SJSA1 (cell line): ENCODE data around the gene ATXN7L2. TPM values are rescaled to one million over a fixed set of nuclear protein-coding genes. Genes with fewer than 3 reads are reported as not detected.
A peak's percentile ranks its signal among the peaks of the same experiment; 100 is the strongest.
"Not testable (repeated sequence)": the region's sequence is repeated elsewhere in the genome, so short reads cannot be mapped to it uniquely, and the experiment has no call there.

Experiments
- DNase-seq, 2 experiments: peaks; one replicate each; pipeline ENCODE4 v3.0.0-alpha.2; 2015 to 2020; ENCODE audit warnings: low spot score in 2 of 2, low read depth in 1 of 2
- H3K27ac ChIP-seq: fragments of 250-450 bp; sonication (Bioruptor Pico); 2 replicates; pipeline ENCODE4 v1.5.1; 2020; ENCODE audit warnings: mild to moderate bottlenecking, moderate library complexity
- H3K27me3 ChIP-seq: fragments of 250-450 bp; sonication (Bioruptor Pico); replicated peaks from 2 replicates; pipeline ENCODE4 v1.5.1; 2020; ENCODE audit warnings: mild to moderate bottlenecking, moderate library complexity
- H3K36me3 ChIP-seq: fragments of 250-450 bp; sonication (Bioruptor Pico); 2 replicates; pipeline ENCODE4 v1.5.1; 2020; ENCODE audit warnings: mild to moderate bottlenecking
- H3K4me1 ChIP-seq: fragments of 250-450 bp; sonication (Bioruptor Pico); replicated peaks from 2 replicates; pipeline ENCODE4 v1.6.1; 2021; ENCODE audit warnings: mild to moderate bottlenecking
- H3K4me3 ChIP-seq: fragments of 250-450 bp; sonication (Bioruptor Pico); 2 replicates; pipeline ENCODE4 v1.5.1; 2020; ENCODE audit warnings: mild to moderate bottlenecking
- H3K9me3 ChIP-seq: fragments of 250-450 bp; sonication (Bioruptor Pico); replicated peaks from 2 replicates; pipeline ENCODE4 v1.5.1; 2020; ENCODE audit warnings: mild to moderate bottlenecking
- total RNA-seq: library from RNA; depleted of rRNA; stranded (reverse); fragments of >200 nt; shearing (Covaris generic); gene quantifications from 2 replicates; pipeline ENCODE4 v1.2.3, GENCODE V29; 2014; rRNA removed

ATXN7L2 gene
- 4.1 and 5.7 TPM in 2 replicates for total RNA-seq

GRCh38 chr1:109483672-109484518 lies at the start of gene ATXN7L2:
Gene ATXN7L2 (plus strand): TSS chr1:109483905. CDS start chr1:109483954, 49 bp downstream.
- peak within 1 kb of the TSS; percentile 90 for H3K4me3 ChIP-seq
- no peaks in the 10 kb centered on the region for H3K9me3 ChIP-seq
- peaks cover 13% of the 10 kb centered on the region for H3K27me3 ChIP-seq
- peaks cover 26% of the 10 kb centered on the region for H3K36me3 ChIP-seq
- H3K4me1 ChIP-seq, result peaks cover 17% of the 10 kb centered on the region
- peak within 1 kb of the TSS; percentile 96 for H3K27ac ChIP-seq
- DNase-seq, result peak; percentile 82 to 93

- Histone ChIP-seq H3K27ac (no peak overlapping the region), H3K9me3 (no peaks in the 10 kb centered on the region; the same call in 1 of the 2 replicates), H3K4me1 (peaks cover 8% of the 10 kb centered on the region), H3K4me3 (no peak overlapping the region), H3K27me3 (no peaks in the 10 kb centered on the region), H3K36me3 (no peaks in the 10 kb centered on the region)
- no peak for DNase-seq
Observed at GRCh38 chr1:109434484-109434883, 49.2 kb upstream of the ATXN7L2 start.

- peak in 1 of 2 experiments; percentile 6 for DNase-seq
- Histone ChIP-seq H3K4me1 (peaks cover 8% of the 10 kb centered on the region), H3K36me3 (no peaks in the 10 kb centered on the region), H3K4me3 (no peak overlapping the region), H3K27me3 (peaks cover 18% of the 10 kb centered on the region), H3K27ac (no peak overlapping the region), H3K9me3 (no peaks in the 10 kb centered on the region; the same call in 1 of the 2 replicates)
Observed at GRCh38 chr1:109438798-109439297, 44.9 kb upstream of the ATXN7L2 start.

- peaks cover 8% of the 10 kb centered on the region for H3K4me1 ChIP-seq
- H3K9me3 ChIP-seq, result no peaks in the 10 kb centered on the region; the same call in 1 of the 2 replicates
- H3K36me3 ChIP-seq, result no peaks in the 10 kb centered on the region
- H3K27me3 ChIP-seq, result peaks cover 36% of the 10 kb centered on the region
- no peak for DNase-seq
- no peak overlapping the region for H3K4me3 ChIP-seq
- no peak overlapping the region for H3K27ac ChIP-seq
Observed at GRCh38 chr1:109441069-109441468, 42.6 kb upstream of the ATXN7L2 start.

- H3K36me3 ChIP-seq, result no peaks in the 10 kb centered on the region
- H3K4me1 ChIP-seq, result peaks cover 6% of the 10 kb centered on the region
- no peak overlapping the region for H3K27ac ChIP-seq
- no peak for DNase-seq
- H3K27me3 ChIP-seq, result peaks cover 36% of the 10 kb centered on the region
- no peak overlapping the region for H3K4me3 ChIP-seq
- no peaks in the 10 kb centered on the region; the same call in 1 of the 2 replicates for H3K9me3 ChIP-seq
Observed at GRCh38 chr1:109443476-109443875, 40.2 kb upstream of the ATXN7L2 start.

GRCh38 chr1:109444346-109444745 lies 39.4 kb upstream of the ATXN7L2 start:
- Histone ChIP-seq H3K9me3 (no peaks in the 10 kb centered on the region; the same call in 1 of the 2 replicates), H3K27me3 (peaks cover 36% of the 10 kb centered on the region), H3K36me3 (no peaks in the 10 kb centered on the region), H3K27ac (no peak overlapping the region), H3K4me1 (no peaks in the 10 kb centered on the region), H3K4me3 (no peak overlapping the region)
- DNase-seq, result no peak

GRCh38 chr1:109445949-109446695 lies 37.6 kb upstream of the ATXN7L2 start:
- H3K36me3 ChIP-seq, H3K4me1 ChIP-seq, H3K4me3 ChIP-seq, H3K9me3 ChIP-seq, H3K27ac ChIP-seq, DNase-seq: not testable (repeated sequence)
- H3K27me3 ChIP-seq, result peaks cover 38% of the 10 kb centered on the region

- DNase-seq, result no peak
- Histone ChIP-seq H3K4me3 (no peak overlapping the region), H3K4me1 (no peaks in the 10 kb centered on the region), H3K9me3 (no peaks in the 10 kb centered on the region), H3K36me3 (no peaks in the 10 kb centered on the region), H3K27me3 (peaks cover 30% of the 10 kb centered on the region), H3K27ac (no peak overlapping the region)
Observed at GRCh38 chr1:109447524-109447923, 36.2 kb upstream of the ATXN7L2 start.

GRCh38 chr1:109454497-109455133 lies 29.1 kb upstream of the ATXN7L2 start:
- DNase-seq, result no peak
- Histone ChIP-seq H3K9me3 (peaks cover 5% of the 10 kb centered on the region), H3K27ac (no peak overlapping the region), H3K27me3 (peaks cover 13% of the 10 kb centered on the region), H3K4me1 (no peaks in the 10 kb centered on the region), H3K36me3 (no peaks in the 10 kb centered on the region), H3K4me3 (no peak overlapping the region)

GRCh38 chr1:109457819-109458218 lies 25.9 kb upstream of the ATXN7L2 start:
- Histone ChIP-seq H3K9me3 (peaks cover 5% of the 10 kb centered on the region), H3K27ac (no peak overlapping the region), H3K4me3 (no peak overlapping the region), H3K4me1 (no peaks in the 10 kb centered on the region), H3K27me3 (peaks cover 15% of the 10 kb centered on the region), H3K36me3 (no peaks in the 10 kb centered on the region)
- no peak for DNase-seq

GRCh38 chr1:109466125-109466451 lies 17.6 kb upstream of the ATXN7L2 start:
- Histone ChIP-seq H3K27me3 (peaks cover 74% of the 10 kb centered on the region), H3K4me3 (peak overlapping the region; percentile 38), H3K27ac (no peak overlapping the region), H3K36me3 (no peaks in the 10 kb centered on the region), H3K9me3 (peaks cover 6% of the 10 kb centered on the region), H3K4me1 (peaks cover 11% of the 10 kb centered on the region)
- DNase-seq, result no peak

- Histone ChIP-seq H3K36me3 (no peaks in the 10 kb centered on the region), H3K4me1 (peaks cover 11% of the 10 kb centered on the region), H3K27ac (no peak within 1 kb of the TSS), H3K9me3 (peaks cover 6% of the 10 kb centered on the region), H3K27me3 (peaks cover 79% of the 10 kb centered on the region), H3K4me3 (peak within 1 kb of the TSS; percentile 38)
- DNase-seq, result peak in 1 of 2 experiments; percentile 14
Observed at GRCh38 chr1:109466452-109467300, 17.0 kb upstream of the ATXN7L2 start, which contains the start of gene SYPL2. Gene SYPL2 (plus strand): TSS chr1:109466546. CDS start chr1:109466844, 298 bp downstream.
